ENCODE measurements around the gene GAS2.

DNA sequence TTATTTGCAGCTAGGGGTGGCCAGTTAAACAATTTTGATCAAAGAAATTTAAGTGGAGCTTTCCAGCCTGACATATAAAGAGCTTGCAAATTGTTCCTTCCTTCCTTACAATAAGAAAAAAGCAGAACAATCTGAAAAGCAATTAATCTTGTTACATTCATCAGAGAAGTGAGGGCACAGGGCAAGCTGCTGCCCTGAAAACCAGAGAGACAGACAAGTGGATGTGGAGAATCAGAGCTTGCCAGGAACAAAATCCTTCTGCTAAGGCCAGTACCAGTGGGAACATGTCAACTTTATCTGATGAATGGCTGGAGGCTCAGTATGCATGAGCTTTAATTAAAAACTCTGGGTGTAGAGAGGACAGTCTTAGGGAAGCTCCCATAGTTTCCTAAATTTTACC is 185.1 kb downstream of the GAS2 start:
- TF ChIP-seq, protein P1, sequence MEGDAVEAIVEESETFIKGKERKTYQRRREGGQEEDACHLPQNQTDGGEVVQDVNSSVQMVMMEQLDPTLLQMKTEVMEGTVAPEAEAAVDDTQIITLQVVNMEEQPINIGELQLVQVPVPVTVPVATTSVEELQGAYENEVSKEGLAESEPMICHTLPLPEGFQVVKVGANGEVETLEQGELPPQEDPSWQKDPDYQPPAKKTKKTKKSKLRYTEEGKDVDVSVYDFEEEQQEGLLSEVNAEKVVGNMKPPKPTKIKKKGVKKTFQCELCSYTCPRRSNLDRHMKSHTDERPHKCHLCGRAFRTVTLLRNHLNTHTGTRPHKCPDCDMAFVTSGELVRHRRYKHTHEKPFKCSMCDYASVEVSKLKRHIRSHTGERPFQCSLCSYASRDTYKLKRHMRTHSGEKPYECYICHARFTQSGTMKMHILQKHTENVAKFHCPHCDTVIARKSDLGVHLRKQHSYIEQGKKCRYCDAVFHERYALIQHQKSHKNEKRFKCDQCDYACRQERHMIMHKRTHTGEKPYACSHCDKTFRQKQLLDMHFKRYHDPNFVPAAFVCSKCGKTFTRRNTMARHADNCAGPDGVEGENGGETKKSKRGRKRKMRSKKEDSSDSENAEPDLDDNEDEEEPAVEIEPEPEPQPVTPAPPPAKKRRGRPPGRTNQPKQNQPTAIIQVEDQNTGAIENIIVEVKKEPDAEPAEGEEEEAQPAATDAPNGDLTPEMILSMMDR (conservative IDR thresholded peaks at IDR 0.05 in 1 of 2, IDR thresholded peaks at IDR 0.05 in 1 of 2; ENCODE audit: low read depth in 1 of 2, low read length in 2 of 2): no peak
- no peak for TF ChIP-seq EZH2 (IDR thresholded peaks at IDR 0.05; ENCODE audit: low read length, missing control alignments)

Measured in fibroblast of lung (primary cell).